NCI-H748 (cell line): ENCODE results near the gene LRRC2.
"Not testable (repeated sequence)": the region's sequence is repeated elsewhere in the genome, so short reads cannot be mapped to it uniquely, and the experiment has no call there.

ENCODE experiments used
- DNase-seq: peaks from one replicate; lab custom pipeline; 2025; ENCODE audit not compliant: unreplicated experiment; lab: John Stamatoyannopoulos, UW

Gene LRRC2

DNA sequence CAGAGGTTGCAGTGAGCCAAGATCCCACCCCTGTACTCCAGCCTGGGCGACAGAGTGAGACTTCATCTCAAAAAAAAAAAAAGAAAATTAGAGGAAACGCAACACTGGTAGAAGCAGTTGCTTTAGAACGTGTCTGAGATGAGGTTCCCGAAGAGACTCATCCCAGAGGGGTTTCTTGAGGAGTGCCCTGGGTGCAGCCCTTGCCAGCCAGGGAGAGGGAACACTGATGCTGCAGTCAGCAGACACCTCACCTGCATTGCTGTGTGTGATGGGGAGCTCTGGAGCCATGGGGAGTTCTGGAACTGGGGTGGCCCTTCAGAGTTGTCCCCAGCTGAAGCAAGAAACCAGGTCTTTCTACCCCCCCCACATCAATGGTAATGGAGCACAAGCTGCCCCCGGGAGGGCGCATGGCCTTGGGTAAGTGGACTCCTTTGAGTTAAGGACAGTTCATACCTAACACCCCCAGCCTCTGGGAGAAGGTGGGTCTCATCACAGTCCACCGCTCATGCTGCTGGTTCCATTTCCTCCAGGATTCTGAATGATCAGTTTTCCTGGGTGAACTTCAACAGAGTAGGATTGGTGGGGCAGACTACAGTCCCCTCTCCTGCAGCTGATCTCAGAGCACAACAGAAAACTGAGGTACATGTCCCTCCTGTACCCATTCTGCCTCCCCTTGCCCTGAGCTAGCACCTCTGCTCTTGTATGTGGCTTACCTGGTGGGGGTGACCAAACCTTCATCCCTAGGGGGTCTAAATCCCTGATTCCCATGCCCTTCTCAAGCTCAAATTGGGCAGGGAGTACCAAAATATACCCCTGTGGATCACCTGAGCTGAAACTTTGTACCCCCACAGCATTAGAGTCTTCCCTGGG is 18.7 kb upstream of the LRRC2 start:
- DNase-seq, result no peak

DNA sequence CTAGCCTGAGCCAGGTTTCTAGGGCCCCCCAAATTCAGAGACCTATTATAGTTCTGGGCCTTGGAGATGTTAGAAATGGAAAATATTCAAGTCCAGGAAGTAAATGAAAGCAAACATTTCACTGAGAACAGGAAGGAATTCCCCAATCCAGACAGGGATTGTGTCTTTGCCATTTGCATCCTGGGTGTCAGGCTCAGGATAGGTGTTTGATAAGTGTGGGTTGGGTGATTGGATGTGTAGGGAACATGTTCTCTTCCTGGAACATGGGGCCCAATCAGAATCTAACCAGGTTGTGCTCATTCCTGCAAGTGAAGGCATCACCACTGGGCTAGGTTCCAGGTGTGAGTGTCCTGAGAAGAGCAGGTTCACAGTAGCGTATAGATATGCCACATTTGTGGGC is 14.6 kb upstream of the LRRC2 start:
- no peak for DNase-seq

DNA sequence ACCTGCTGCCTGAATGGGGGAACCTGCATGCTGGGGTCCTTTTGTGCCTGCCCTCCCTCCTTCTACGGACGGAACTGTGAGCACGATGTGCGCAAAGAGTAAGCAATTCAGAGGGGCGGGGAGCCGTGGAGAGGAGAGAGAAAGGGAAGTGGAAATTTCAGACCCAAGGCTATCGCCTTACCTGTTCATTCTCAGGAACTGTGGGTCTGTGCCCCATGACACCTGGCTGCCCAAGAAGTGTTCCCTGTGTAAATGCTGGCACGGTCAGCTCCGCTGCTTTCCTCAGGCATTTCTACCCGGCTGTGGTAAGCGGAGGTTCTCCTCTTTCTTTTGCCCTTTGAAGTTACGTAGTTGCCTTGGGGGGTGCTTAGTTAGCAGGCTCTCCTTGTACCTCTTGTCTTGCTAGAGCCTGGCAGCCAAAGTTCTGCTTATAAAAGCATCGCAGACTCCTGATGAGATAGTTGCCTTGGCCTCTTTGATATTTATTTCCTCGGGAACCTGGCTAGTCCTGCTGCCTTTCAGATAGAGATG is 13.7 kb upstream of the LRRC2 start:
- DNase-seq, result no peak

DNA sequence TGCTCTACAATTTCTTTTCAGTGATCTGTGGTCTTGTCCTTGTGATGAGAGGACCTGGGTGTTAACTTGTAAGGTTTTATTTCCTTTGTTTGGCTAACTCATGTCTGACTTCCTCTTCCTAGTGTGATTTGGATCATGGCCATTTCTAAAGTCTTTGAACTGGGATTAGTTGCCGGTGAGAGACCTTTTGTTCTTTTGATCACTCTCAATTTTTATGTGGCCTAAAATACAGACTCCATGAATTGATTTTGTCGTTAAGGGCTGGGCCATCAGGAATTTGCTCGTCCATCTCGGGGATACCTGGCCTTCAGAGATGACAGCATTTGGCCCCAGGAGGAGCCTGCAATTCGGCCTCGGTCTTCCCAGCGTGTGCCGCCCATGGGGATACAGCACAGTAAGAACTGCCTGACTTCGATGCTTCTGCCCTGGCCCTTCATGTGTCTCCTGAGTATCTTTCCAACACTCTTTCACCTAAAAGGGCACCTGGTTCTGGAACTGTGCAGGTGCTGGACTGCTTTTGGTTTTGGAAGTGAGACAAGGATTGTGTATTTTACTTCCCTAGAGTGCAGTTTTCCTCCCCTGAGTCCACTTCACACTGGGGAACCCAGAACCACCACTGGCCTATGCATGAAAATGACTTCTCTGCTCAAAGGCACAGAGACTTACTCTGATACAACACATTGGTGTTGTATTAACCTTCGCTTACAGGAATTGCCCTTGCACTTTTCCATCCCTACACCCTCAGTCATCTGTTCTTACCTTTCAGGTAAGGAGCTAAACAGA is 13.1 kb upstream of the LRRC2 start:
- DNase-seq, result peak; percentile 53

DNA sequence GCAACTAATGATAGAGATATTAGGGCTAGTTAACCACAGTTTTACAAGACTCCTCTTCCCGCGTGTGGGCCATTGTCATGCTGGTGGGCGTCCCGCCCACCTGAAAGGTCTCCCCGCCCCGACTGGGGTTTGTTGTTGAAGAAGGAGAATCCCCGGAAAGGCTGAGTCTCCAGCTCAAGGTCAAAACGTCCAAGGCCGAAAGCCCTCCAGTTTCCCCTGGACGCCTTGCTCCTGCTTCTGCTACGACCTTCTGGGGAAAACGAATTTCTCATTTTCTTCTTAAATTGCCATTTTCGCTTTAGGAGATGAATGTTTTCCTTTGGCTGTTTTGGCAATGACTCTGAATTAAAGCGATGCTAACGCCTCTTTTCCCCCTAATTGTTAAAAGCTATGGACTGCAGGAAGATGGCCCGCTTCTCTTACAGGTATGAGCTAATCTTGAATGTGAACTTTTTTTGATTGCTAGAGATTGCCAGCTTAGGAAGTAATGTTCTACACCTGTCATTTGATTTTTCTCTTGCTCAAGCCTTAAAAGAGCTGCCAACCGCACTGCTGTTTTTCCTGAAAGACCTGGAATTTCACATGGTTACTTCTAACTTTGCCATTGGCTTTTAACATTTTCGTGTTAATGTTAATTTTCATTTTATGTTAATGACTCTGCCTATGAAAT is 11.6 kb upstream of the LRRC2 start:
- not testable (repeated sequence) for DNase-seq

DNA sequence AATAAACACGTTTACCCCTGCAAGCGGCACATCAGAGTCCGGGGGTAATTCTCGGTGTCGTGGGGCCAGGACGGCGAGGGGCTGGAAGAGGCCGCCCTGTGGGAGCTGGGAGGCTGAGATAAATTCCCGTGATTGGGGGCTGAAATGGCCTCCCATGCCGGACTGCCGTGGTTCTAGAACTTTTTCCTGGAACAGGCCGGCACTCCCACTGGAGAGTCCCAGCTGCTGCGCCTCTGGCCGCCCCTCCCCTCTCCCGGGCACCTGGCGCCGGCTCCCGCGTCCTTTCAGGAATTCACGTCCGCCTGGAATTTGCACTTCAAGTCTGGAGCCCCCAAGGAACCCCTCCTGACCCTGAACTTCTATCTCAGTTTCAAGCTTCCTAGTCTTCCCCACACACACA is 10.8 kb upstream of the LRRC2 start:
- DNase-seq, result no peak

DNA sequence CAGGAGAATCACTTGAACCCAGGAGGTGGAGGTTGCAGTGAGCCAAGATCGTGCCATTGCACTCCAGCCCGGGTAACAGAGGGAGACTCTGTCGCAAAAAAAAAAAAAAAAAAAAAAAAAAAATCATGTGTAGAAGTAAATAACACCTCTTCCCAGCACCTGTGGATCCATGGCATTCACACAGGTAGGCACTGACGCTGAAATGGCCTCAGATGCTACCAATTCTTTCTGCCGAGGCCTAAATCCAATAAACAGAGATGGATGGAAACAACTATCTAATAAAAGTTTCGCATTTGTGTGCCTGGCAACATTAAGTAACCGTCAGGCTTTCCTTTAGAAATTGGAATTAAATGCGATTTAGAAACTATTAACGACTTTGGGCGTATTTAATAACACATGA is 10.3 kb upstream of the LRRC2 start:
- DNase-seq, result no peak

DNA sequence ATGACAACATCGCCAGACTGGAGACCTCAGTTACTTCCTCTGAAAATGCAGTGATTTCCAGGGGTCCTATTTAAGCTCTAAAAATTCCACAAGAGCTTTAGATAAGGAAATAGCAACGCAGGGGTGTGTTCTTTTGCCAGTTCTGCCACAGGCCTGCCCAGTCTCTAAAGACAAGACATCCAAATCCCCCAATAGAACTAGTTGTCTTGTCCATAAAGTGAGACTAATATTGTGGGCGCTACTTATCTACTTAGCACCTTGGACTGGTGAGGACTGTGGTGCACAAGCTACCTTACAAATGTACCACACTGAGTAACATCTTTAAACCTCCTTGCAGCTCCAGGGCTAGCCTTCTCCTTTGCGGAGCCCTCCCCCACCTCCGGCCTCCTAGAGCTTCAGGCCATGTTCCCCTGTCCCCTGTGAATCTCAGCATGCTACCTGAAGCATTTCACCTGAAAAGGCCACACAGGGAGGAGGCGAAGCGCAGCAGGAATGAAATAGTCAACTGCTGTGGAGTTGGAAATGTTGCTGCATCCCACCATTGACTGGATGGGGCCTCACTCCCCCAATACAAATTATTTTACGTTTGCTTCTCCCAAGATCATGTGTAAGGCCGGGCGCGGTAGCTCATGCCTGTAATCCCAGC is 9.6 kb upstream of the LRRC2 start:
- no peak for DNase-seq

DNA sequence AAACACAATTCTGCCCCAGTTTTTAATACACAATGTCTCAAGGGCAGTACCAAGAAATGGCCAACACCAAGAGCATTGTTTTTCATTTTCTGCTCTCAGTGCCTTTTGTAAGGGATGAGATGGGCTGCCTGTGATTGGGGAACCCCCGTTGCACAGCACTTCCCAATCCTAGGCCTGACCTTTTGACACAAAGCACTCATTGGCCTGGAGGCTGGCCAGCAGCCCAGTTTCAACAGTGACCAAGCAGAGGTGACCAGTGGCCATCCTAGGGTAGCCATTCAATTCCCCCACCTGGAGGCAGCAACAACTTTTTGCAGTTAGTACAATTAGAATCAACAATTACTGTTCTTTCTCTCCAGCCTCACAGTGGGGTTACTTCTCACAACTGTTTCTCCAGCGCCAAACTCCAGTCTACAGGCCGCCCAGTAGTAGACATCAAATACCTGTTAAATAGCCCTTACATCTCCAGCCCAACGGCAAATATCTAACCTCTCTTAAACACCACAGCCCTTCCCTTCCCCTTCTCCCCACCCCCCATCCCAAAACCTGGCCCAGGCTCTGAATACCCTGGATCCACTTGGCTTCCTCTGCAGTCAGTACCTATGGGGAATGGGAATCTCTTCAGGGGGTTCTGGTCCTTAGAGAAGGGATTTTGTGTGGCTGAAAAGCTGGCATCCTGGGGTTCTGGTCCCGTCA is 8.9 kb upstream of the LRRC2 start:
- DNase-seq, result no peak

DNA sequence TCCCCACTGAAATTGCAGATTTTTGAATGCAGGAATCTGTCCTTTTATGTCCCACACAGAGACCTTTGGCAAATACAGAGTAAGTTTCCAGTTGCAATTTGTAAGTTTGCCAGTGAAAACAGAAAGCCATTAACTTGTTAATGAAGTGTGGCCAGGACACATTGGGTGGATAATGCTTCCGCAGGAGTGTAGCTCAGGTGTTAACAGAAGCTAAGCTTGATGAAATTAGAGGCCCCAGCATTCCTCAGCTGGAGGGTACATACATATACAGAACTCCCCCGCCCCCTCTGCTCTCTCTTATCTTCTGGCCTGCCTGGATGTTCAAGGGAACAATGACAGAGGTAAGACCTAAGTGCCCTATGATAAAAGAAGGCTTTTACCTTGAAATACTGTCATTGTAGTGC is 8.1 kb upstream of the LRRC2 start:
- peak; percentile 21 for DNase-seq

DNA sequence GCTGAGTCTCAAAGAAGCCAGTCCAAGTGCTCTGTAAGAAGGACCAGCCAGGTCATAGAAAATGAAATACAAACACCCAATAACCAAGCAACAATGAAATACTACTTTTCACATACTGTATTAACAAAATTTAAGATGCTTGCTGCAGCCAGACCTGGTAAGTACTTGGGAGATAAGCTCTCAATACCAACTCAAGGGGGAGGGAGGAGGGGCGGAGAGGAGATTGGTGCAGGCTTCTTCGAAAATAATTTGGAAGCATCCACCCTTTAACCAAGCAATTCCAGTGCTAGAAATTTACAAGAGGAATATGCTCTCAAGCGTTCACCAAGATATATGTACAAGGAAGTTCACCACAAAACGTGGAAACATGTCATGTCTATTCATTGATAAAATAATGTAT is 7.6 kb upstream of the LRRC2 start:
- DNase-seq, result no peak

DNA sequence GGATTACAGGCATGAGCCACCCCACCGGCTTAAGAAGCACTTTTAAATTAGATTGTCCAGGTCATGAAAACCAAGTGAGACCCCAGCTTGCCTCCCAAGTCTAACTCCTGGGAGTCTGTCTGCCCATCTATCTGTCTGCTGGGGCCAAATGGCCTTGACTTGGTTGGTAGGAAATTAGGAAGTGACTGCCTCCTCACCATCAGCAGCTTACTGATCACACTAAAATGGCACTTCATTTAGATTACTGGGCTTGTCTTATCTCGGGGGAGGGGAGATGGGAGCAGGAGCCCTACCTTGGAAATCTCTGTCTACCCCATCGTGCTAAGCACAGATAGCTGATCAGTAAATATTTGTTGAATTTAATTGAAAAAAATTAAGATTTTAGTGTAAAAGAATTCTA is 5.6 kb upstream of the LRRC2 start:
- DNase-seq, result no peak

DNA sequence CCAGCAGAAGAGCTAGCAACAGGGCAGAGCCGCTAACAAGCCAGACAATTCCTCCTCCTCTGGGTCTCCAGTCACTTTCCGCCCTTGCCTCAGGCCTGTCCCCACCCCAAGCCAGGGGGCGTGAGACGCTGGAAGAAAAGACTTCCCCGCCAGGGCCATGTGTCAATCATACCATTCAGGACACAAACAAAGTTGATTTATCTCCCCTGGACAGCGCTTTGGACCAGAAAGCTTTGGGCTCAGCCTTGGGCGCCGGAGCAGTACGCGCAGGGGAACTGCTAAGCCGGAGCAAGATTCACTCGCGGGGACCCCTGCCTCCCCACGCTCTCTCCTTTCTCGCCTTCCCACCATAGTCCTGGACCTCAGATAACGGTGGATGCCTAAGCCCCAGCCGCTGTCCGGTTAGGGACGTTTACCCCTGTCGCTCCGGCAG is 479 bp downstream of the LRRC2 start:
- DNase-seq, result peak; percentile 23

DNA sequence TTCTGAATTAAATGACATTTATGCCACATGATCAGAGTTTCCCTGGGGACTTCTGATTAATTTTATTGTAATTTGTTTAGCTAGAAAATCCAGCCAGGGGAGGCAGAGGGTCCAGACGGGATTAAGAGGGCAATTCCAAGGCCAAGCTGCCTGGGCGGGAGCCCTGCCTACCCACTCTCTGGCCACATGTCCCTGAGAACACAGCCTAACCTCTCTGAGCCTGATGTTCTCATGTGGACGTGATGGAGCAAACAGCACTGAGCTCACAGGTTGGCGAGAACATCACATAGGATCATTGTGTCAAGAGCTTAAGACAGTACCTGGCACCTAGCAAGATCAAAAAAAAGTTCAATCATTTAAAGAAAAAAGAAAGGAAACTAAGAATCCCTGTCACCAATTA is 1.0 kb downstream of the LRRC2 start:
- no peak for DNase-seq

DNA sequence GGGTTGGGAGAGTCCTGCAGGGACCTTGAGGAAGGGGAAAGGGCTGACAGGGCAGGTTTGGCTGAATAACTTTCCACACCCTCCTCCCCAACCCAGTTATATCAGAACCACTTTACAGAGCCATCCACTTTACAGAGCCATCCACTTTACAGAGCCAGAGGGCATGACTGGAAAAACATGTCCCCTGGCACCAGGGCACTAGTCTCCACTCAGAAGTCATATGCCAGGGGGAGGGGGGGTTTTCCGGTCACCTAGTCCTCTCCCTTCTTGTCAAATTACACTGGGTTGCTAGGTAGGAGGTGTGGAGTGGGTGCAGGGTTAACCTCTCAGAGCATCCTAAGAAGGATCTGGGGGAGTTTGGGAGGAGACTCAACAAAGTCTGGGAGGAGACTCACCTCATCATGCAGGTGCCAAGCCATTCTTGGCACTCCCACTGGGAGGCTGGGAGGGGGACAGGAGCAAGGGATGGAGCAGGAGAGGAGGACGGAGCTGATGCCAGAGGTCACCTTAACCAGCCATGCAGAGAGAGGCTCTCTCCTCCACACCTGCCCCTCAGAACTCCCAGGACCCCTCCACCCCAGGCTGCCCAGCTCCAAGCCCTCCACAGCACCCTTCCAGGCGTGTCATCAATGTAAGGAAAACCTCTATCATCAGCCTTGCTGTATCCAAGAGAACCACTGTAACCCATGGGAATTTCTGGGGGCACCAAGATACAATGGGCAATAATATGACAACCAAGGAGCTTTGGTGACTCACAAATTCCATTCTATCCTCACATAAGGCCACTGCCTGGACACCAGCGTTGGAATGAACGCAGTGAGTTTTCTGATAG is 1.7 kb downstream of the LRRC2 start:
- no peak for DNase-seq

DNA sequence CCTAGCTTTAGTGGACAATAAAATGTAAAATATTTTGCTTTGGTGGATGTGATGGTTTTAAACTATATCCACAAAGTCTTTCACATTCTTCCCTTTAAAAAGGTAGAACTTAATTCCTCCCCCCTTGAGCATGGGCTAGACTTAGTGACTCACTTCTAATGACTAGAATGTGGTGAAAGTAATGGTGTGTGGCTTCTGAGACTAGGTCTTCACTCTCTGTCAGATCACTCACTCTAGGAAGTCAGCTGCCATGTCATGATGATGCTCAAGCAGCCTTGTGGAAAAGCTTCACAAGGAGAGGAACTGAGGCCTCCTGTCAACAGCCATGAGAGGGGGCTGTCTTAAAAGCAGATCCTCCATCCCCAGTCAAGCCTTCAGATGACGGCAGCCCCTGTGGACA is 4.2 kb downstream of the LRRC2 start:
- DNase-seq, result no peak

DNA sequence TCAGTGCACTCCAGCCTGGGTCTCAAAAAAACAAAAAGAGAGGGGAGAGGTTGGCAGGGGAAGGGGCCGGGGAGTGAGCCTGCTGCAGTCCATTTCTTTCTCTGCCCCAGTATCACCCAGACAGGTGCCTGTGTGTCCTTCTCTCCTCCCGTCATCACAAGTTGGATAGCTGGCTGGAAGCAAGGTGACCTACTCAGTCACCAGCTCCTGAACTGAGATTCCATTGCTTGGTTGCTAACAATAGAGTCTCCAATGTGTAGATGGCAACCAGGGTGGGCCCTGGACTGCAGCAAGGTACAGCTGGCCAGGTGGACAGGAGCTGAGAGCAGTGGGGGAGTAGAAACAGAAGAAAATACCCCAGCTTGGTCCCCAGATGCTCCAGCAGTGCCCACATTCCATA is 4.6 kb downstream of the LRRC2 start:
- no peak for DNase-seq

DNA sequence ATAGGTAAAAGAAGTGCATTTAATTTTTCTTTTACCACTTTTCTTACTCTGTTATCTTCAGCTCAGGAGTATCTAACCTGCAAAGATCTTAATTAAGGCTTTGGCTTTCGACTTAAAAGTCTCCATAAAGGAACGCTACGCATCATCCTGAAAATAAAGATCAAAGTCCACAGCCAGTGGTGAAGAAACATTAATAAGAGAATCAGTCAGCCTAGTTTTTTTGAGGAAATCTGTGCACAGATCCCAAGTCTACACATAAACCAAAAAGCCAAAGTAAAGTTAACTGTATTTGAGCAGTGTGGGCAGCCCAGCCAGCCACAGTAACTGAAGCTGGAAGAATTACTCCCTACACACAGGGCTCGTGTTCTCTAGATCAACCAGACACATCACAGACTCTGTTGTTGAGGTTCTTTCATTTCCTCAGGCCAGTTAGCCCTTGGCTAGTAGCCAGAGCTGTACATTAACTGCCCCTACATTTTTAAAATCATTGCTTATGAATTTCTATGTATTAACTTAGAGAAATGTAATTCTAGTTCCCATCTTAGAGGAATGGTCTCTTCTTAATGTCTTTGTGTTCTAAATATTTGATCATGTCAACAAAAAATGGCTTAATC is 6.9 kb downstream of the LRRC2 start:
- DNase-seq, result no peak
